Measurements from ENCODE around the gene DPH6.

GRCh38 chr15:35496585-35496984 lies 49.4 kb downstream of the DPH6 start:
- TF ChIP-seq CTCF (IDR thresholded peaks at IDR 0.05; ENCODE audit: low read depth, low read length) (no peak), EZH2phosphoT487 (IDR thresholded peaks at IDR 0.05; ENCODE audit: low read depth) (no peak)
